ENCODE data around the gene CNOT8.

DNA sequence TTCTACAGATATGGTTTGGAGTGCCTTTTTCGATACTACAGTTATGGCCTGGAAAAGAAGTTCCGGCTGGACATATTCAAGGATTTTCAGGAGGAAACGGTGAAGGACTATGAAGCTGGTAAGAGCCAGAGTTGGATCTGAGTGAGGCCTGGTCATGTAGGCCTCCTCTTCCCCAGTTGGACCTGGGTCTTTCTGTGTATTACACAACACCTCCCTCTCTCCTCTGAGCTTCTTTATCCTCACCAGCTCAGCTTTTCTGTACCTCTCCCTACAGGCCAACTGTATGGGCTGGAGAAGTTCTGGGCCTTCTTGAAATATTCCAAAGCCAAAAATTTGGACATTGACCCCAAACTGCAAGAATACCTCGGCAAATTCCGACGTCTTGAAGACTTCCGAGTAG, 47.2 kb upstream of the CNOT8 start:
- TF ChIP-seq EZH2 (IDR thresholded peaks at IDR 0.05; ENCODE audit: borderline replicate concordance, low read length) (no peak), CTCF (conservative IDR thresholded peaks at IDR 0.05 in 1 of 2, IDR thresholded peaks at IDR 0.05 in 1 of 2; ENCODE audit: extremely low read depth in 1 of 2, insufficient read depth in 1 of 2, low read depth in 1 of 2, low read length in 2 of 2) (no peak)

Measured in mammary epithelial cell (primary cell).